Adrenal gland (tissue), 5 donors: ENCODE measurements around the gene CAMK2A.

Source experiments
- CTCF ChIP-seq, 6 experiments: fragments of 450-650 bp in 4 of 6; fragments of 200-600 bp in 2 of 6; sonication (generic) in 1 of 6; IDR thresholded peaks; 1 replicate in 5 of 6; 2 replicates in 1 of 6; pipeline versions ENCODE4 v1.5.1 to v1.8.0; 2016 to 2021; ENCODE audit warnings: antibody characterized with exemption in 6 of 6, mild to moderate bottlenecking in 2 of 6, moderate library complexity in 1 of 6
- POLR2A ChIP-seq, 2 donors: fragments of 450-650 bp; IDR thresholded peaks; one replicate each; pipeline ENCODE4 v1.6.1; 2017; ENCODE audit warnings: antibody characterized with exemption in 2 of 2, mild to moderate bottlenecking in 2 of 2, moderate library complexity in 1 of 2
- donor health status: DM: no; HTN: no; CAD: no.

DNA sequence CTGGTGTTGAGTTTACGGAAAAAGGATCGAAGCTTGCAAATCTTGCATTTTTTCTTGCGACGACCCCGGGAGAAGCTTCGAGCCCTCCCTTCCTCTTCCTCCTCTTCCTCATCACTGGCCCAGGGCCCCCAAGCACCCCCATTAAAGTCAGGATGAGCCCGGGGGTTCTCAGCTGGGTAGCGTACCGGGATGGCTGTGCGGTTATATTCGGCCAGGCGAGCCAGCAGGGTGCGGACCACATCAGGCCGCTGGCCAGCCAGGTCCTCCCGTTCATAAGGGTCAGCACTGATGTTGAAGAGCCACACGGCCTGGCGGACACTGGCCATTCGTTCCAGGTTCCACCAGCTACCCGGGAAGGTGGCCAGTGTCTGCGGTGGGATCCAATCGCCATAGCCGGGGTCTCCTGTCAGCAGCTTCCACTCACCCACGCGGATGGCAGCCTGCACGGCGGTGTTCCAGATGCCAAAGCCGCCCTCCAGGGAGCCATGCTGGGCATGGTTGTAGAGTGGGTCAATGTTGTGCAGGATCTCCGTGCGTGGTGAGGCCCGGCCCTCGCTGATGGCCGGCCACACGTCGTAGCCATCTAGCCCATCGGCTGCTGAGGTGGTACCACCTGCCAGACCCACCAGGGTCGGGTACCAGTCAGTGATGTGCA lies 7.8 kb upstream of the CAMK2A start:
- no peak for TF ChIP-seq CTCF (IDR thresholded peaks at IDR 0.05)
- TF ChIP-seq POLR2A (IDR thresholded peaks at IDR 0.05), result no peak
